SKM-1 treated with dmso at 0.1 percent for 144 hours (cell line): ENCODE results near the gene SLC35F3.

Experiments
- DNase-seq: peaks from one replicate; lab custom pipeline; 2025; ENCODE audit not compliant: unreplicated experiment; lab: John Stamatoyannopoulos, UW

The SLC35F3 gene

GRCh38 chr1:234217316-234217840 lies 312.9 kb downstream of the SLC35F3 start:
- no peak for DNase-seq

GRCh38 chr1:234218078-234218477 lies 313.6 kb downstream of the SLC35F3 start:
- no peak for DNase-seq

- no peak for DNase-seq
Observed at GRCh38 chr1:234219711-234220110, 315.2 kb downstream of the SLC35F3 start.

GRCh38 chr1:234221601-234222000 lies 317.1 kb downstream of the SLC35F3 start:
- DNase-seq = no peak

GRCh38 chr1:234222561-234223280 lies 318.2 kb downstream of the SLC35F3 start:
- DNase-seq = no peak

GRCh38 chr1:234226113-234226818 lies 321.8 kb downstream of the SLC35F3 start:
- no peak for DNase-seq

- DNase-seq = no peak
Observed at GRCh38 chr1:234226819-234227165, 322.3 kb downstream of the SLC35F3 start.

- DNase-seq = no peak
Observed at GRCh38 chr1:234229581-234230387, 325.3 kb downstream of the SLC35F3 start.

GRCh38 chr1:234230414-234230862 lies 326.0 kb downstream of the SLC35F3 start:
- no peak for DNase-seq

- no peak for DNase-seq
Observed at GRCh38 chr1:234231061-234231892, 326.8 kb downstream of the SLC35F3 start.

GRCh38 chr1:234231893-234232276 lies 327.4 kb downstream of the SLC35F3 start:
- DNase-seq = no peak

GRCh38 chr1:234234199-234234598 lies 329.7 kb downstream of the SLC35F3 start:
- DNase-seq = no peak

GRCh38 chr1:234235434-234235881 lies 331.0 kb downstream of the SLC35F3 start:
- no peak for DNase-seq

GRCh38 chr1:234237393-234237792 lies 332.9 kb downstream of the SLC35F3 start:
- no peak for DNase-seq

GRCh38 chr1:234238060-234238459 lies 333.6 kb downstream of the SLC35F3 start:
- no peak for DNase-seq

- DNase-seq = no peak
Observed at GRCh38 chr1:234239515-234239914, 335.0 kb downstream of the SLC35F3 start.

GRCh38 chr1:234239936-234240335 lies 335.5 kb downstream of the SLC35F3 start:
- DNase-seq = no peak

GRCh38 chr1:234240680-234241079 lies 336.2 kb downstream of the SLC35F3 start:
- DNase-seq = no peak

GRCh38 chr1:234241941-234242490 lies 337.5 kb downstream of the SLC35F3 start:
- no peak for DNase-seq

GRCh38 chr1:234243521-234244260 lies 339.2 kb downstream of the SLC35F3 start:
- DNase-seq = no peak
